Fibroblast of lung (primary cell): ENCODE results near the gene LONP1.

ENCODE experiments used
- EZH2 ChIP-seq: IDR thresholded peaks from 2 replicates; pipeline ENCODE4 v1.5.1; 2012; ENCODE audit warnings: low read length, control low read depth, mild to moderate bottlenecking; ENCODE audit errors: missing control alignments
- TF ChIP-seq, protein P1 (sequence below), 2 donors: IDR thresholded peaks in 1 of 2; conservative IDR thresholded peaks in 1 of 2; 1 replicate in 1 of 2; 2 replicates in 1 of 2; pipeline ENCODE4 v1.5.1; 2011 to 2012; ENCODE audit warnings: low read length in 2 of 2, control low read depth in 1 of 2, inconsistent platforms in 1 of 2, low read depth in 1 of 2, mild to moderate bottlenecking in 1 of 2

DNA sequence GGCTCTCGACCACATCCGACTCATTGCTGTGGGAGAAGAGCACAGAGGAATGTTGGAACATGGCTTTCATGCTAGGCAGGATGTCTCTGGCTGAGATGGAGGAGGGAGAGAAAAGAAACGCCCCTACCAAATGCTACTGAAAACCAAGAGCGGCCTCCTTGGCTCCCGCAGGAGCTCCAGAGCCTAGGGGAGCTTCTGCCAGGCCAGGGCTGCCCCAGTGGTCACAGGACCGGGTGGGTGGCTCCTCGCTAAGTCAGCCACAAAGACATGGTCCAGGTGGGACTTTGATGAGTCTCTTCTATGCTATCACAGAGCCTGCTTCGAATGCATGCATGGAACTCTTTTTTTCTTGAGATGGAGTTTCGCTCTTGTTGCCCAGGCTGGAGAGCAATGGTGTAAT, 6.7 kb downstream of the LONP1 start:
- TF ChIP-seq, protein P1, sequence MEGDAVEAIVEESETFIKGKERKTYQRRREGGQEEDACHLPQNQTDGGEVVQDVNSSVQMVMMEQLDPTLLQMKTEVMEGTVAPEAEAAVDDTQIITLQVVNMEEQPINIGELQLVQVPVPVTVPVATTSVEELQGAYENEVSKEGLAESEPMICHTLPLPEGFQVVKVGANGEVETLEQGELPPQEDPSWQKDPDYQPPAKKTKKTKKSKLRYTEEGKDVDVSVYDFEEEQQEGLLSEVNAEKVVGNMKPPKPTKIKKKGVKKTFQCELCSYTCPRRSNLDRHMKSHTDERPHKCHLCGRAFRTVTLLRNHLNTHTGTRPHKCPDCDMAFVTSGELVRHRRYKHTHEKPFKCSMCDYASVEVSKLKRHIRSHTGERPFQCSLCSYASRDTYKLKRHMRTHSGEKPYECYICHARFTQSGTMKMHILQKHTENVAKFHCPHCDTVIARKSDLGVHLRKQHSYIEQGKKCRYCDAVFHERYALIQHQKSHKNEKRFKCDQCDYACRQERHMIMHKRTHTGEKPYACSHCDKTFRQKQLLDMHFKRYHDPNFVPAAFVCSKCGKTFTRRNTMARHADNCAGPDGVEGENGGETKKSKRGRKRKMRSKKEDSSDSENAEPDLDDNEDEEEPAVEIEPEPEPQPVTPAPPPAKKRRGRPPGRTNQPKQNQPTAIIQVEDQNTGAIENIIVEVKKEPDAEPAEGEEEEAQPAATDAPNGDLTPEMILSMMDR (conservative IDR thresholded peaks at IDR 0.05 in 1 of 2, IDR thresholded peaks at IDR 0.05 in 1 of 2; ENCODE audit: low read depth in 1 of 2, low read length in 2 of 2) = no peak
- no peak for TF ChIP-seq EZH2
